HepG2 (cell line): ENCODE data around the gene STARD13. TPM values are rescaled to one million over a fixed set of nuclear protein-coding genes. Genes with fewer than 3 reads are reported as not detected.

ENCODE experiments used
- ATAC-seq: fragments of 200-7000 bp; cut with Tn5 transposase; 3 replicates; pipeline ENCODE4 v1.9.1; 2020; ENCODE audit warnings: mild to moderate bottlenecking, moderate library complexity
- BruUV-seq: library from RNA; stranded (reverse); fragments of 400-500 nt; replicated peaks from 2 replicates; lab custom pipeline; 2021; lab: Mats Ljungman, UMichigan
- CTCF ChIA-PET: fragments of 300-600 bp; formaldehyde crosslinking; extraction: SDS; loops from one replicate; lab custom pipeline; 2021; ENCODE audit warnings: low total read pairs, inconsistent platforms, low intra/inter-chr PET ratio; lab: Yijun Ruan, JAX
- POLR2A ChIA-PET: fragments of 350-600 bp; sonication (Branson Sonifier 250); formaldehyde crosslinking; loops from one replicate; lab custom pipeline; 2020; ENCODE audit warnings: antibody characterized with exemption, inconsistent platforms; lab: Yijun Ruan, JAX
- DNase-seq: peaks from one replicate; pipeline ENCODE4 v3.0.0-alpha.2; 2015; ENCODE audit warnings: low spot score
- FAIRE-seq: peaks from 3 replicates; lab custom pipeline; 2011; peaks lifted over from hg19 to GRCh38; lab: Jason Lieb, UNC
- H2AFZ ChIP-seq: one replicate; pipeline ENCODE4 v1.6.1; 2011; ENCODE audit warnings: low read length, inconsistent platforms
- H3K27ac ChIP-seq: fragments of 300-600 bp; 3 replicates; pipeline ENCODE4 v1.8.0; 2011; ENCODE audit warnings: mixed run types, mild to moderate bottlenecking, mixed read lengths, low read length, inconsistent platforms; ENCODE audit not compliant: insufficient read depth; ENCODE audit errors: extremely low read length
- H3K27me3 ChIP-seq, 2 experiments: fragments of 200-600 bp in 1 of 2; 2 replicates in 1 of 2; 3 replicates in 1 of 2; pipeline versions ENCODE4 v1.6.0 to v1.8.0; 2011; ENCODE audit warnings: low read length in 2 of 2, mild to moderate bottlenecking in 2 of 2, moderate library complexity in 2 of 2, inconsistent platforms in 1 of 2; ENCODE audit not compliant: insufficient read depth in 2 of 2, control insufficient read depth in 1 of 2
- H3K36me3 ChIP-seq, 2 experiments: fragments of 200-600 bp in 1 of 2; replicated peaks in 1 of 2; 2 replicates in 1 of 2; 3 replicates in 1 of 2; pipeline versions ENCODE4 v1.5.1 to v1.8.0; 2011; ENCODE audit warnings: low read length in 2 of 2, inconsistent platforms in 1 of 2; ENCODE audit not compliant: insufficient read depth in 2 of 2, control insufficient read depth in 1 of 2
- H3K4me1 ChIP-seq: 2 replicates; pipeline ENCODE4 v1.5.1; 2012; ENCODE audit warnings: low read length, inconsistent platforms; ENCODE audit not compliant: insufficient read depth
- H3K4me2 ChIP-seq: 2 replicates; pipeline ENCODE4 v1.6.0; 2011; ENCODE audit warnings: low read depth, low read length, inconsistent platforms
- H3K4me3 ChIP-seq, 3 experiments: fragments of 200-600 bp in 1 of 3; sonication (generic), shearing (Covaris generic) in 1 of 3; replicated peaks in 1 of 3; 2 replicates each; pipeline ENCODE4 v1.5.1; 2011 to 2016; ENCODE audit warnings: low read length in 3 of 3, inconsistent platforms in 2 of 3, low read depth in 2 of 3, mild to moderate bottlenecking in 2 of 3, control low read depth in 1 of 3, mixed read lengths in 1 of 3; ENCODE audit not compliant: insufficient read depth in 1 of 3
- H3K79me2 ChIP-seq: one replicate; pipeline ENCODE4 v1.6.1; 2011; ENCODE audit warnings: low read length, inconsistent platforms; ENCODE audit not compliant: insufficient read depth
- H3K9ac ChIP-seq: 2 replicates; pipeline ENCODE4 v1.6.0; 2011; ENCODE audit warnings: mild to moderate bottlenecking, low read depth, low read length, inconsistent platforms; ENCODE audit not compliant: insufficient read depth
- H3K9me3 ChIP-seq: 2 replicates; pipeline ENCODE4 v1.5.1; 2012; ENCODE audit warnings: mild to moderate bottlenecking, low read length
- H4K20me1 ChIP-seq: 2 replicates; pipeline ENCODE4 v1.6.0; 2011; ENCODE audit warnings: inconsistent platforms, mild to moderate bottlenecking, low read length, moderate library complexity; ENCODE audit not compliant: insufficient read depth
- ARNT ChIP-seq: fragments of 450-650 bp; IDR thresholded peaks from 2 replicates; pipeline ENCODE4 v1.6.1; 2017
- ELK4 ChIP-seq: sonication (generic); formaldehyde crosslinking; IDR thresholded peaks from 2 replicates; pipeline ENCODE4 v1.9.0; 2021; ENCODE audit warnings: missing genetic modification reagents, borderline replicate concordance
- ESRRA ChIP-seq: sonication (generic); formaldehyde crosslinking; IDR thresholded peaks from 2 replicates; pipeline ENCODE4 v1.5.1; 2020; ENCODE audit warnings: mild to moderate bottlenecking, low read depth, missing genetic modification reagents
- HINFP ChIP-seq: sonication (generic); formaldehyde crosslinking; IDR thresholded peaks from 2 replicates; pipeline ENCODE4 v1.4.0; 2020; ENCODE audit warnings: low read depth, mild to moderate bottlenecking, missing genetic modification reagents
- MEIS1 ChIP-seq: sonication (generic); formaldehyde crosslinking; IDR thresholded peaks from 2 replicates; pipeline ENCODE4 v1.9.0; 2021; ENCODE audit warnings: mild to moderate bottlenecking, missing genetic modification reagents, moderate library complexity, borderline replicate concordance
- U2AF1 ChIP-seq: fragments of 200-400 bp; formaldehyde crosslinking; optimal IDR thresholded peaks from 2 replicates; pipeline ENCODE3; 2017; ENCODE audit warnings: mild to moderate bottlenecking, low read depth, low read length
- ZNF619 ChIP-seq: sonication (generic); formaldehyde crosslinking; IDR thresholded peaks from 2 replicates; pipeline ENCODE4 v1.4.0; 2020; ENCODE audit warnings: mild to moderate bottlenecking, missing genetic modification reagents
- ZSCAN12 ChIP-seq: sonication (generic); formaldehyde crosslinking; IDR thresholded peaks from 2 replicates; pipeline ENCODE4 v1.9.0; 2021; ENCODE audit warnings: mild to moderate bottlenecking, missing genetic modification reagents
- WGBS: methylation state at CpG from one replicate; pipeline ENCODE4 v1.1.6; 2017; ENCODE audit warnings: low lambda C conversion rate; 5-methylcytosine and 5-hydroxymethylcytosine counted together
- in situ Hi-C: cut with HindIII; loops from 2 replicates; pipeline ENCODE4 v1.10.0; 2017; ENCODE audit warnings: low pct_unique_long_range_greater_than_20kb; ENCODE audit not compliant: extremely low pct_ligation_motif_present
- intact Hi-C: fragments of 100-400 bp; cut with micrococcal nuclease; formaldehyde crosslinking; loops from one replicate; pipeline ENCODE4 v1.10.0; 2022; ENCODE audit not compliant: unreplicated experiment
- polyA plus RNA-seq, 8 experiments: library from polyadenylated mRNA; depleted of rRNA in 3 of 8; stranded (reverse) in 7 of 8; unstranded in 1 of 8; fragments of >200 nt; fragmentation: Illumina TruSeq in 4 of 8; extraction: Trizol in 4 of 8; gene quantifications; 2 replicates each; pipeline versions ENCODE4 v1.2.1 to v1.2.3, GENCODE V29; 2011 to 2016; ENCODE audit warnings: low read depth in 4 of 8, missing spikeins in 1 of 8, mixed read lengths in 1 of 8; ENCODE audit not compliant: insufficient read depth in 1 of 8
- total RNA-seq, 5 experiments: library from RNA; depleted of rRNA; stranded (reverse); fragments of >200 nt; fragmentation: Illumina TruSeq; extraction: Trizol; gene quantifications; 2 replicates each; pipeline ENCODE4 v1.2.3, GENCODE V29; 2016; ENCODE audit warnings: low read depth in 1 of 5

The STARD13 gene
- total and polyA plus RNA-seq, 2 of the 13 experiments (the other 11 are each of a cell fraction or from before 2014, with no cell fraction given): 12.8 to 14.3 TPM

GRCh38 chr13:33310245-33311038 lies 24.9 kb upstream of the STARD13 start:
- CTCF ChIA-PET: no interaction called here
- H3K79me2 ChIP-seq: no peaks in the 10 kb centered on the region
- no peak overlapping the region for H2AFZ ChIP-seq
- no peak overlapping the region for H3K4me2 ChIP-seq
- DNase-seq (no peak), FAIRE-seq (no peak), ATAC-seq (no peak)
- H3K27me3 ChIP-seq: no peaks in the 10 kb centered on the region
- BruUV-seq: no TSS peak
- no peak overlapping the region for H3K27ac ChIP-seq
- intact Hi-C loops: no loop called here
- no peaks in the 10 kb centered on the region for H3K36me3 ChIP-seq
- H4K20me1 ChIP-seq: no peaks in the 10 kb centered on the region
- no peak overlapping the region for H3K9ac ChIP-seq
- TF ChIP-seq ZSCAN12 (CRISPR knock-in tag): no peak
- no peak for TF ChIP-seq MEIS1 (CRISPR knock-in tag)
- TF ChIP-seq ARNT: no peak
- no peak for TF ChIP-seq HINFP (CRISPR knock-in tag)
- TF ChIP-seq ZNF619 (CRISPR knock-in tag): no peak
- no peak for TF ChIP-seq ESRRA
- TF ChIP-seq ELK4 (CRISPR knock-in tag): no peak
- TF ChIP-seq U2AF1: no peak
- TF ChIP-seq, all 625 proteins: peak for 0
- no peaks in the 10 kb centered on the region for H3K4me1 ChIP-seq
- no peak overlapping the region for H3K4me3 ChIP-seq
- WGBS: 98% methylated on average over 4 of the region's 4 CpGs
- POLR2A ChIA-PET: no interaction called here
- H3K9me3 ChIP-seq: no peaks in the 10 kb centered on the region
- in situ Hi-C loops: loop anchor here (5.0 kb wide), 1 partner anchor 52 kb away; no protein-coding TSS in a partner anchor
